Measurements from ENCODE around the gene BMP2K.

Gene BMP2K

DNA sequence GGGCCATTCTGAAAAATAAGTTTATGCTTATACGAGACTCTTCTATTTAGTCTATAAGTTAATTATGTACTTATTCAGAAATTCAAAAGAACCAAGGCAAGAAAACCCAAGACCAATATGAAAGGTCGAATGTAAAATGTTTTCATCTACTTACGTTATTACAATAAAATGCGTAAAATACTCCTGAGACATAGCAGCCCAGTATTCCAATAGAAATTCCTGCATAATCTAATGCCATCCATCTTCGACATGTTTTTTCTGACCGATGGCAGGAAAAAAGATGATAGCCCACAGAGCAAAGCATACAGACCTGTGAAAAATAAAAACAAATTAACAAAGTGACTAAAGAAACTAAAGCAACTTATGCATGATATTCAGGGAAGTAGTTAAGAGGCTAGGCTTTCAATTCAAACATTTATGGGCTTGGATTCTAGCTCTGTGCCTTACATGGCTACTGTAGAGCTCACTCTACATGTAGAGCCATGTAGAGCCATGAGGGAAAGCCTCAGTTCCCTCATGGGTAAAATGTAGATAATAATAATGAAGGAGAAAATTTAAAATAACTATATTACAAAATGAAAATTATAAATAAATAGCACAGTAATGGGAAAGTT is 154.0 kb downstream of the BMP2K start:
- no peak for DNase-seq (ENCODE audit: low read depth in 2 of 2)

DNA sequence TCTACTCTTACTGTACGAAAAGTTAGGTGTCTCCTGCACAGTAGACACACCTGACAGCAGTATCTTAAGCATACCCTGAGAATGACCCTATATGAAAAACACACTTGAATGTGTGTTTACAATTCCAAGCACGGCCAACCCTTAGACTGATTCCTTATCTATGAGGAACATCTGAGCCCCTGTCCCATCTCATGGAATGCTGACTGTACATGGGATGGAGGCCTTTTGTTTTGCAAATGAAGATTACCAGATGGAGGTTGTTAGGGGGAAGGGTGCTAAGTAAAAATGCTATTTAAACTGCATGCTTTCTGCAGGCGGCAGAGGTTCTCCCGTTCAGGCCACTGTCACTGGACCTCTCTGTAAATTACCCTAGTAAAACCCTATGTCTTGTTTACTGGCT is 160.8 kb downstream of the BMP2K start:
- no peak for DNase-seq (ENCODE audit: low read depth in 2 of 2)

DNA sequence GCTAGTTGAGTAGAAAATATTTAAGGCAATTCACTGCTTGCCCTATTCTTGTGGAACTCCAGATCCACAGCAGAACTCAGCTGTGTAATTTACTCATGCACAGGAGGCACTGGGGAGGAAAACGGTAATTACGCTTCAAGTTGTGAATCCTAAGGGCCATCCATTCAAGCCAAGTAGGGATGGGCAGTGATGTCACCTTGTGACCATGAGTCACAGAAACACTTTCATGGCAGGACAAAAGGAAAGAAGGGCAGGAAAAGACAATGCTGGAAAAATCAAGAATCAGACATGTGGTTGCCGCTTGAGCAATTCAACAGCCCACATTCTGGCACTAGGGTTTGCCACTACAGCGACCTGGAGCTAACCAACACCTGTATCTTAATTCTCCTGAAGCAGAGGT is 161.7 kb downstream of the BMP2K start:
- no peak for DNase-seq (ENCODE audit: low read depth in 2 of 2)

DNA sequence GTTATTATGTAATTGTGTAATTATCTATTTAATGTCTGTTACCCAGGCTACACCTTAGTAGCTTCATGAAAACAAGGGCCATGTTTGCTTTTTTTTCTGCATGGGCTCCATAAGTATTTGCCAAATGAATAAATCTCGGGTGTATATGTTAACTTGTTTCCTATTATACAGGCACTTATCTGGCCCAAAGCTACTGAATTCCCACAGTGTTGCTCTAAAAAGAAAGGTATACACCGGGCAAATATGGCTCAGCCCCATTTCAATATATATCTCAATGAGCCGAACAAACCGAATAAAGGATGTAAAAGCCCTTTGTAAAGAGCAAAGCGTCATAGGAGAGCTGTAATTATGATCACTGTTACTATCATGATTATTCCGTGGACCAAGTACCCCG is 162.3 kb downstream of the BMP2K start:
- DNase-seq (ENCODE audit: low read depth in 2 of 2) = no peak

DNA sequence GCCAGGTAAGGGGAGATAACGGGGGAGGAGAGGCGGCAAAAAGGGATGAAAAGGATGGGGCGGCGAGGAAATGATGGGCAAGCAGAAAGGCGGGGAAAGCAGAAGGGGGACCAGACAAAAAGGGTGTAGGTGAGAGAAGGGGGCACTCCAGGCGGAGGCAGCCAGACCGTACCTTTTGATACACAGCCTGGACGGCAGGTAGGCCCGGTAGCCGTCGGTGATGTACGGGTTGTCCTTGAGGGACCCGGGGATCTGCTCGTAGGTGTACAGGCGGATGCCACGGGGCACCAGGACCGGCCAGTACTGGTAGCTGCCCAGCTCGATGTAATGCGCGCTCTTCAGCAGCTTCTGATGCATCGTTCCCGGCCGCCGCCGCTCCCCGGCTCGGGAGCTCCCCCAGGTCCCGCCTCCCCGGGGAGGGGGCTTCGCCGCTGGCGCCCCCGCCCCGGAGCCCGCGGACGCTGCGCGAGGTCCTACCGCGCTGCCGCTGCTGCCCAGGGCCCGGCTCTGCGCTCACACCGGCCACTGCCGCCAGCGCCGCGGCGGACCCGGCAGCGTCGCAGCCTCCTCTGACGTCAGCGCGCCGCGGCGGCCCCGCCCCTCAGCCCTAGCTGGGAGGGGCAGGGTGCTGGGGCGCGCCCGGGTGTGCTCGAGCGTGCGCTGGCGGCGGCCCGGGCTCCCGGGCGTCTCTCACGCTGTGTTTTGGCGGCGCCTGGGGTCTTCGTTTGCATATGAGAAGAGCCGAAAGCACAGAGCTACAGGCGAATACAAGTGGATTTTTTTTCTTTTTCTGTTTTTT is 162.9 kb downstream of the BMP2K start, which contains the start of gene PAQR3:
Gene PAQR3 (minus strand): TSS at position 571 of the 799 bp plus-strand sequence. CDS start 214 bp downstream, at position 357.
- DNase-seq (ENCODE audit: low read depth in 2 of 2) = peak; percentile 69 to 77

DNA sequence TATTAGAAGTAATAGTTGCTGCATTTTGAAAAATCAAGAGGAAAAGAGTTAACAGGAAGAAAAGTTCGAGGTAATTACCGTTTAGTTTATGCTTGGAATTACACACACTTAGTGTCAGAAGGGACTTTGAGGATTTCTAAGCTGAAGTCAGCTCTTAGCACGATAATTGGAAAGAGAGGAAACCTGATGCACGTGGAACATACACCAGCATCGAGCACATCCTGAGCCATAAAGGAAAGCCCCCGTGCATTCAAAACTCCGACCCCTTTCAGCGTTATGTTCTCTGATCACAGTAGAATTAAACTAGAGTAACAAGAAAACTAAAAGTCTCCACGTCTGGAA is 163.5 kb downstream of the BMP2K start:
- DNase-seq (ENCODE audit: low read depth in 2 of 2) = no peak

DNA sequence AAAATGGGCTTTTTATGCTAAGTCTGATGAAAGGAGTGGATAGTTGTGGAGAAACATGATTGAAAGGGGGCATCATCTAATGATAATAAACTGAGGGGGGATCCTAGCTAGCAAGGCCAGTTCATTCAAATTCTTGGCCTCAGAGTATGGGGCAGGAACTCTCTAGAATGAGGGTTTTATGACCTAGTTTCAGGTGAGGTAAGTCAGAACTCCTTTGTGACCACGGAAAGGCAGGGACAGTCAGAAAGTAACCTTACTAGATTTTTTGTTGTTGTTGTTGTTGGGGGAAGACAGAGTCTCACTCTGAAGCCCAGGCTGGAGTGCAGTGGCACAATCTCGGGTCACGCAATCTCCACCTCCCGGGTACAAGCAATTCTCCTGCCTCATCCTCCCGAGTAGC is 164.6 kb downstream of the BMP2K start:
- no peak for DNase-seq (ENCODE audit: low read depth in 2 of 2)

DNA sequence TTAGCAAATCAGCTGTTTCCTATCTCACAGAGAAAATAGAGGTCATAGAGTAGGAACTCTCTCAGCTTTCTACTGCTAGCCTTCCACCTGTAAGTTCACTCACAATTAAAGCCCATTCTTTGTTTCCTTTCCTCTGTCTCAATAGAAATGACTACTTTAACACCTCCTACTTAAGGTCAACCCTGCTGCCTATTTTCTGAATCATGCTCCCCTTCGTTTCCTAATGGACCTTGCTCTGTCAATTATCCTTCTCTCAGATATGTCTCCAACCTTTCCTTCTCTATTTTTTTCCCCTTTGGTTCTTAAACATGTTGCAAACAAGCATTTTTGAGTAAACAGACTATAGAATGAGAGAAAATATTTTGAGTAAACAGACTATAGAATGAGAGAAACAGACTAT is 168.2 kb downstream of the BMP2K start:
- no peak for DNase-seq (ENCODE audit: low read depth in 2 of 2)

DNA sequence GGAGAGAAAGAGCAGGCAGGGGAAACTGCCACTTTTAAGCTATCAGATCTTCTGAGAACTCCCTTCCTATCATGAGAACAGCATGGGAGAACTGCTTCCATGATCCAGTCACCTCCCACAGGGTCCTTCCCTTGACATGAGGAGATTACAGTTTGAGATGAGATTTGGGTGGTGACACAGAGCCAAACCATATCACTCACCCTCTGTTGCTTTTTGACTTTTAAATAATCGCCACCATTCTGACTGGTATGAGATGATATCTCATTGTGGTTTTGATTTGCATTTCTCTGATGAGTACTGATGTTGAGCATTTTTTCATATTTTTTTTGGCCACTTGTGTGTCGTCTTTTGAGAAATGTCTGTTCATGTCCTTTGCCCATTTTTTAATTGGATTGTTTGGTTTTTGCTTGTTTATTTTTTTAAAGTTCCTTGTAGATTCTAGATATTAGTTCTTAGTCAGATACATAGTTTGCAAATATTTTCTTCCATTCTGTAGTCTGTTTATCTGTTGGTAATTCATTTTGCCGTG is 169.6 kb downstream of the BMP2K start:
- no peak for DNase-seq (ENCODE audit: low read depth in 2 of 2)

DNA sequence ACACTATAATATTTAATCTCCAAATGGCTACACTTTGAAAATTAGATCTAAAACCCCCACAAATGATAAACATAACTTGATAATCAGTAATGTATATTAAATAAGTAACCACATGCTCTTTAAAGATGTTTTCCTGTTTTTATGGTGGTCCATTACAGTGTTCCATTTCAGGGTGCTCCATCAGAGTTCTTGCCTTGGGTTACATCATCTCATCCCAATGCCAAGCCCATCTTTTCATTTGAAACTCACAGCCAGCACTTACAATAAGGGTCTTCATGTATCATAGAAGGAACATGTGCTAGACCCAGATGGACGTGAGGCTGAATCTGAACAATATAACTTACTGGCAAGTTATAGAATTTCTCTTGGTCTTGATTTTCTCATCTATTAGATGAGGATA is 173.6 kb downstream of the BMP2K start:
- DNase-seq (ENCODE audit: low read depth in 2 of 2) = no peak

DNA sequence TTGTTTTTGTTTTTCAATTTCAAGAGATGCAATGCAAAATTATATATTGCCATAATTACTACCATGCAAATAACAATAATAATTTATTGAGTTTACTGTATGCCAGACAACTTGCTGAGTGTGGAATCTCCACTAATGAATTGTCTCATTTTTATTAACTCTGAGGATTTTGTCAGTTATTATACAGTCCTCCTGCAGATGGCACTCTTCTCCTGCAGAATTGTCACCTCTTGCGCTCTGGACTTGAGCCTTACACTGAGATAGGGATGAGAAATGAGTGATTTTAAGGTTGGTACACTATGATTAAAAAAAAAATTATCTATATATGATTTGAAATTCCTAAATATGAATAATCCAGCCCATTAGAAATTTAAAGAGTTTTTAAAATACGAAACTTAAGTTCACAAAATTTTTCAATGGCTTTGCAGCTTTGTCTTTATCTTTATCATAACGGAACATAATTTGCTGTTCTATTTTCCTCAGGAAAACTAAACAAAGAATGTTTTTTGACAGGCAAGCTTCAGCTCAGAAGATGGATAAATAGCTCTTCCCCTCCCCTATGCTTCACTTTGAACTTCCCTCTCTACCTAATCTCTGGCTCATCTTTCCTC is 175.8 kb downstream of the BMP2K start:
- no peak for DNase-seq (ENCODE audit: low read depth in 2 of 2)

DNA sequence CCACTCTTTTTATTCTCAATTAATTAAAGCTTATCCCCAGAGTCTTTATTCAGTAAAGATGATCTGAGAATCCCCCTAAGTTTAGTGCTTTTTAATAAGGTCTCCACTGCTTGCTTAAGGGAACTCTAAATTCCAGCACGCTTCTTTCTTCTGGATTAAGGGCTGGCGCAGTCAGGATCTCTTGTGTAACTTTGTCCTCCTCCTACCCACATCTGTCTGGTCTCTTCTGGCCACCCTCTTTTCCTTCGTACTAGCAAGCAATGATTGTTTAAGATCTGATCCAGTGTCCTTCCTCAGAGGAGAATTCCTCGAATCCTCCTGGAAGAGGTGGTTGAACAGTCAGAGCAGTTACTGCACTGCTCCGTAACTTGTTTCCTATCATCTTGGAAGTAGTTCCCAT is 177.1 kb downstream of the BMP2K start:
- no peak for DNase-seq (ENCODE audit: low read depth in 2 of 2)

DNA sequence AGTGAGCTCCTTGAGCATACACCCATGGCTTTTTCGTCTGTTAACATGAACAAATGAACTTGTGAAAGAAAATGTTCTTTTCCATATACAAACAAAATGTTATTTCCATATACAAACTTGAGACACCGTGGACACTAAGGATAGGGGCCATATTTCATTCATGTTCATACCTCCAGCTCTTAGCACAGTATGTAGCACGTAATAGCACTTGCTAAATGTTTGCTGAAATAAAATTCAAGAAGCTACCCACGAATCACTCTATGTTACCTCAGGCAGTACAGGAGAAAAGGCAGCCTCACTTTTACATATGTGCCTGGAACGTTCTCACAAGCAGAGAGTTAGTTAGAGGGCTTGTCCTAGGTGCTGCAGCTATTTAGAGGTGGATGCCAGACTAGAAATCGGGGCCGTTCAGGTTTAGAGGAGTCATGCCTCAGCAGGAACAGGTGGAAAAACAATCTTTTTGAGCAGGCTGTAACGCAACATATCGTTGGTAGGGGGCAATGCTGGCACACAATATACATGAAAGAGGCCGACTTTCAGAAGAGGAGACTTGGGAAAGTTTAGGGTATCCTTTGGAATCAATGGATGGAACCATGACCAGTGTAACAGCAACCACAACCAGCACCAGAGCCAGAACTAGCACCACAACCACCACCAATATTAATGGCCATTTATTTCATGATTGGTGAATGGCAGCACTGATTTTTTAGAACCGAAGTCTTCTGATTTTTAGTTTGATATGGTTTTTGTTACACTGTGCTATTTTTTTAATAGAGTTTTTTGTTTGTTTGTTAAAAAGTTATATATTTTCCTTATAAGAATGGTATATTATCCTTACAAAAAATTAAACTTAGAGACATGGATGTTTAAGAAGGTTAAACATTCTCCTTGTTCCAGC is 177.9 kb downstream of the BMP2K start:
- DNase-seq (ENCODE audit: low read depth in 2 of 2) = no peak

DNA sequence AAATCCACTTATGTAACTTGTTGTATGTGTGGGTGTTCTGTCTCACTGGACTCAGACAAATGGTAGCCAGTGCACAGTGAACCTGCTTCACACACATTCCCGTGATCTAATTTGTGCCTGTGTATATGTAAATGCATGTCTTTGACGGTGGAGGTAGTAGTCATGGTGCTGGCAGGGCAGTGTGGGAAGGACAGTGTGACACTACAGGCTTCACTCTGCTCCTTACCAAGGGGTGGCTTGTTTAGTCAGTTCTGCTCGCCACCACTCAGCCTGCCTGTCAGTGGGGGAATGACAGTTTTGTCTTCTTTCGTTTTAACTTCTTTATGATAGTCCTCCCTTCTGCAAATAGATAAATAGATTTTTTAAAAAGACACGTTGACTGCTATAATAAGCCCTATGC is 180.8 kb downstream of the BMP2K start:
- DNase-seq (ENCODE audit: low read depth in 2 of 2) = no peak

DNA sequence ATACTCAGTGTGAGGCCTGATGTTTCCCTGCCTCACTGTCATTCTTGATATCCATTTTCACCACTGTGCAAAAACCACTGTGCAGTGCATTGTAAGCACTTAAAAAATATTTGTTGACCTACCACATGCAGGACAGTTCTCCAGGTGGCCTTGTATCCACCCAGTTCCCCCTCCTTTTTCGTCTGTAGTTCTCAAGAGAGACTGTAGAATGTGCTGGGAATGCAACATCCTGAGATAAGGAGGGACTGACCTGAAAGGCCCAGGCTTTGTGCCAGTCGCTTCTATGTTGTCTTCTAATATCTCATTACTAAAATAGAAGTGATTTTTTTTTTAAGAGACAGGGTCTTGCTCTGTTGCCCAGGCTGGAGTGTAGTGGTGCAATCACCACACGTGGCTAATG is 184.8 kb downstream of the BMP2K start:
- no peak for DNase-seq (ENCODE audit: low read depth in 2 of 2)
